Activated naive CD8-positive, alpha-beta T cell (primary cell): ENCODE data around the gene CD72.
A peak's percentile ranks its signal among the peaks of the same experiment; 100 is the strongest.
"Not testable (repeated sequence)": the region's sequence is repeated elsewhere in the genome, so short reads cannot be mapped to it uniquely, and the experiment has no call there.

Experiments used
- H3K27ac Mint-ChIP-seq: one replicate; pipeline ENCODE4 v1.8.0; 2021; ENCODE audit warnings: mixed read lengths
- H3K27me3 Mint-ChIP-seq: one replicate; pipeline ENCODE4 v1.8.0; 2021; ENCODE audit warnings: mixed read lengths
- H3K36me3 Mint-ChIP-seq: one replicate; pipeline ENCODE4 v1.8.0; 2021; ENCODE audit warnings: mixed read lengths
- H3K4me1 Mint-ChIP-seq: one replicate; pipeline ENCODE4 v1.8.0; 2021; ENCODE audit warnings: low read depth, mixed read lengths
- H3K4me3 Mint-ChIP-seq: one replicate; pipeline ENCODE4 v1.8.0; 2021; ENCODE audit warnings: mild to moderate bottlenecking, mixed read lengths
- H3K9me3 Mint-ChIP-seq: one replicate; pipeline ENCODE4 v1.8.0; 2021; ENCODE audit warnings: low read depth, mixed read lengths

CD72 gene

DNA sequence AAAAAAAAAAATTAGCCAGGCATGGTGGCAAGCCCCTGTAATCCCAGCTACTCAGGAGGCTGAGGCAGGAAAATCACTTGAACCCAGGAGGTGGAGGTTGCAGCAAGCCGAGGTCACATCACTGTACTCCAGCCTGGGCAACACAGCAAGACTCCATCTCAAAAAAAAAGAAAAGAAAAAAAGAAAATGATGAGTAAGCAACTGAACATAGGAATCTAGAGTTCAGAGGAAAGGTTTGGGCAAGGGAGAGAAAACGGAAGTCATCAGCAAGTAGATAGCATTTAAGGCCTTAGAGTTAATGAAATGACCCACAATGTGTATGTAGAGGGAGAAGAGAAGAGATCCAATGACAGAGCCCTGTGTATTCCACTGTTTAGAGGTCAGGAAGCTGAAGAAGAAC is 21.3 kb downstream of the CD72 start:
- not testable (repeated sequence) for H3K27ac Mint-ChIP-seq, H3K4me3 Mint-ChIP-seq, H3K4me1 Mint-ChIP-seq, H3K27me3 Mint-ChIP-seq
- H3K36me3 Mint-ChIP-seq, result peaks cover 13% of the 10 kb centered on the region
- peaks cover 18% of the 10 kb centered on the region for H3K9me3 Mint-ChIP-seq

DNA sequence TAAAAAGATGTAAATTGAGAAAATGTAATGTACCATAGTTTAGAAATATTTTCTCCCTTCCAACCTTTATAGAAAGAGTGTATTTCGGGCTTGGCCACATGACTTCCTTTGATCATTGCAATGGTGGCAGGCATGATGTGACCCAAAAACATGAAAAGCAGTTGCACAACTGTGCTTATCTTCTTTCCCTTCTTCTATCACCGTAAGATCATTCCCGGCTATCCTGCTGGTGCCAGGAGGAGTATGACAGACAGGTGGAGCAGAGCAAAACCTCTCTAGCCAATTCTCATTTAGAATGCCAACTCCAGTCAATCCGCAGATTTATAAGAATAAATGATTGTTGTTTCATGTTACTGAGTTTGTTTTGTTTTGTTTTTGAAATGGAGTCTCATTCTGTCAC is 23.7 kb downstream of the CD72 start:
- no peak overlapping the region for H3K4me3 Mint-ChIP-seq

DNA sequence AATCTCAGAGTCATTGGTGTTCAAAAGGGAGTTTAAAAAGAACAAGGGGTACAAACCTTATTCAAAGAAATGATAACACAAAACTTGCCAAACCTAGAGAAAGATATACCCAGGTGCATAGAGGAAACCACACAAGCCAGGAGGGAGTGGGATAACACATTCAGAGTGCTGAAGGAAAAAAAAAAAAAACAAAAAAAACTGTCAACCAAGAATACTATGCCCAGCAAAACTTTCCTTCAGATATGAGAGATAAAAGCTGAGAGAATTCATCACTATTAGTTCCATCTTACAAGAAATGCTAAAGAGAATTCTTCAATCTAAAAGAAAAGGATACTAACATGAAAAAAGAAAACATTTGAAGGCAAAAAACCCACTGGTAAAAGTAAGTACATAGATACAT is 24.6 kb downstream of the CD72 start:
- no peak overlapping the region for H3K27ac Mint-ChIP-seq
- H3K9me3 Mint-ChIP-seq, result peaks cover 22% of the 10 kb centered on the region
- H3K36me3 Mint-ChIP-seq, result peaks cover 18% of the 10 kb centered on the region
- no peaks in the 10 kb centered on the region for H3K27me3 Mint-ChIP-seq
- no peak overlapping the region for H3K4me3 Mint-ChIP-seq
- H3K4me1 Mint-ChIP-seq, result no peaks in the 10 kb centered on the region

More for the DNA sequence above, 23.7 kb downstream of the CD72 start:
- no peaks in the 10 kb centered on the region for H3K4me1 Mint-ChIP-seq
- H3K36me3 Mint-ChIP-seq, result peaks cover 16% of the 10 kb centered on the region
- no peak overlapping the region for H3K27ac Mint-ChIP-seq
- H3K9me3 Mint-ChIP-seq, result peaks cover 22% of the 10 kb centered on the region
- no peaks in the 10 kb centered on the region for H3K27me3 Mint-ChIP-seq

DNA sequence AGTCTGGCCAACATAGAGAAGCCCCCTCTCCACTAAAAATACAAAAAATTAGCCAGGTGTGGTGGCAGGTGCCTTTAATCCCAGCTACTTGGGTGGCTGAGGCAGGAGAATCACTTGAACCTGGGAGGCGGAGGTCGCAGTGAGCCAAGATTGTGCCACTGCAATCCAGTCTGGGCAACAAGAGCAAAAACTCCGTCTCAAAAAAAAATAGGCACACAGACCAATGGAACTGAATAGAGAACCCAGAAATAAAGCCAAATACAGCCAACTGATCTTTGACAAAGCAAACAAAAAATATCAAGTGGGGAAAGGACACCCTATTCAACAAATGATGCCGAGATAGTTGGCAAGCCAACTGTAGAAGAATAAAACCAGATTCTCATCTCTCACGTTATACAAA is 29.7 kb downstream of the CD72 start:
- H3K4me1 Mint-ChIP-seq, H3K4me3 Mint-ChIP-seq, H3K27ac Mint-ChIP-seq, H3K27me3 Mint-ChIP-seq: not testable (repeated sequence)
- H3K36me3 Mint-ChIP-seq, result peaks cover 19% of the 10 kb centered on the region
- H3K9me3 Mint-ChIP-seq, result peaks cover 16% of the 10 kb centered on the region

DNA sequence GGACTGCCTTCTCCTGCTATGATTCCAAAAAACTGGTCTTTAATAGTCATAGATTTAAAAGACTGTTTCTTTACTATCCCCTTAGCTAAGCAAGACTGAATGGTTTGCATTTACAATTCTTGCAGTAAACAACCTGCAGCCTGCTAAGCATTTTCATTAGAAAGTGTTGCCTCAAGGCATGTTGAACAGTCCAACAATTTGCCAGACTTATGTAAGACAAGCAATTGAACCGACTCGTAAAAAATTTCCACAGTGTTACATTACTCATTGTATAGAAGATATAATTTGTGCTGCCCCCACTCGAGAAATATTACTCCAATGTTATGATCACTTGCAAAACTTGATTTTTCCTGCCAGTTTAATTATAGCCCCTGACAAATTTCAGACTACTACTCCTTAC is 33.5 kb downstream of the CD72 start:
- not testable (repeated sequence) for H3K4me3 Mint-ChIP-seq, H3K27me3 Mint-ChIP-seq, H3K9me3 Mint-ChIP-seq, H3K27ac Mint-ChIP-seq, H3K4me1 Mint-ChIP-seq
- H3K36me3 Mint-ChIP-seq, result peaks cover 24% of the 10 kb centered on the region

DNA sequence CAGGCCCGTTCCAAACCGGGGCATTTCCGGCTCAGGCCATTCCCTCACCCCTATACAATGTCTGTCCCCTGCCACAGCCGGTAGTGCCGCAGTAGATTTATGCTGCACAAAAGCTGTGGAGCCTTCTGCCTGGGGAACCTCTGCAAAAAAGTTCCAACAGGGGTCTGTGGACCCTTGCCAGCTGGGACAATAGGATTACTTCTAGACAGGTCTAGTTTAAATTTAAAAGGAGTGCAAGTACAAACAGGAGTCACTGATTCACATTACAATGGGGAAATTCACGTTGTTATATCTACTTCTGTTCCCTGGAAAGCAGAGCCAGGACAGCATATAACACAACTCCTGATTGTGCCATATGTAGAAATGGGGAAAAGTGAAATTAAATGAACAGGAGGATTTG is 34.7 kb downstream of the CD72 start:
- not testable (repeated sequence) for H3K4me3 Mint-ChIP-seq, H3K27ac Mint-ChIP-seq, H3K4me1 Mint-ChIP-seq, H3K27me3 Mint-ChIP-seq
- H3K36me3 Mint-ChIP-seq, result peaks cover 26% of the 10 kb centered on the region
- H3K9me3 Mint-ChIP-seq, result peaks cover 11% of the 10 kb centered on the region

DNA sequence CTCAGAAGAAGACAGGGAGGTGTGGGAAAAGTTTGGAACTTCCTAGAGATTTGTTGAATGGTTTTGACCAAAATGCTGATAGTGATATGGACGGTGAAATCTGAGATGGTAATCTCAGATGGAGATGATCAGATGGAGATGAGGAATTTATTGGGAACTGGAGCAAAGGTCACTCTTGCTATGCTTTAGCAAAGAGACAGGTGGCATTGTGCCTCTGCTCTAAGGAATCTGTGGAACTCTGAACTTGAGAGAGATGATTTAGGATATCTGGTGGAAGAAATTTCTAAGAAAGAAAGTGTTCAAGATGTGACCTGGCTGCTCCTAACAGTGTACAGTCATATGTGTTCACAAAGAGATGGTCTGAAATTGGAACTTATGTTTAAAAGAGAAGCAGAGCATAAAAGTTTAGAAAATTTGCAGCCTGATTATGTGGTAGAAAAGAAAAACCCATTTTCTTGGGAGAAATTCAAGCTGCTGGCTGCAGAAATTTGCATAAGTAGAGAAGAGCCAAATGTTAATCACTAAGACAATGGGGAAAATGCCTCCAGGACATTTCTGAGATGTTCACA is 38.5 kb downstream of the CD72 start:
- not testable (repeated sequence) for H3K27me3 Mint-ChIP-seq, H3K4me3 Mint-ChIP-seq, H3K4me1 Mint-ChIP-seq
- peaks cover 11% of the 10 kb centered on the region for H3K9me3 Mint-ChIP-seq
- H3K27ac Mint-ChIP-seq, result peak overlapping the region; percentile 73
- peaks cover 19% of the 10 kb centered on the region for H3K36me3 Mint-ChIP-seq

DNA sequence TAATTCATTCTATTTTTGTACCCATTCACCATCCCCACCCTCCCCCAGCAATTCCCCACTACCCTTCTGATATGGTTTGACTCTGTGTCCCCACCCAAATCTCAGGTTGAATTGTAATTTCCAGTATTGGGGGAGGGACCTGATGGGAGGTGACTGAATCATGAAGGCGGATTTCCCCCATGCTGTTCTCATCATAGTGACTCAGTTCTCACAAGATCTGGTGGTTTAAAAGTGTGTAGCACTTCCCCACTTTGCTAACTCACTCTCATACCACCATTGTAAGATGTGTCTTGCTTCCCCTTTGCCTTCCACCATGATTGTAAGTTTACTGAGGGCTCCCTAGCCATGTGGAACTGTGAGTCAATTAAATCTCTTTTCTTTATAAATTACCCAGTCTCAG is 39.1 kb downstream of the CD72 start:
- H3K4me1 Mint-ChIP-seq, result peaks cover 6% of the 10 kb centered on the region
- H3K4me3 Mint-ChIP-seq, result no peak overlapping the region
- peaks cover 11% of the 10 kb centered on the region for H3K9me3 Mint-ChIP-seq

DNA sequence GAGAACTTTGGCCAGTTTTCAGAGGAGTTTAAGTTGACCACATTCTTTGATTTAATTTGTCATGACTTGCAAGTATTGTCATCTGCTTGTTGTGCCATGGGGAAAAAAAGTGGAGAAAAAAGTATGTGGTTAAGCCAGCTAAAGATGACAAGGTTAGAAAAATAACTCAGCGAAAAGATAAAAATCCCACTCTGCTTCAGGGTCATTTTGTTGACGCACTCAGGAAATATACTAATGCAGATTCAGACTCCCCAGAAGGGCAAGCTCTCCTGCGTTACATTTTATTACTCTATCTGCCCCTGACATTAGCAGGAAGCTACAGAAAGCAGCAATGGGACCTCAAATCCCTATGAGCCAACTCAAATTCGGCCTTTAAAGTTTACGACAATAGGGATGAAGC is 40.7 kb downstream of the CD72 start:
- H3K36me3 Mint-ChIP-seq, result peaks cover 18% of the 10 kb centered on the region
- peaks cover 11% of the 10 kb centered on the region for H3K9me3 Mint-ChIP-seq
- peaks cover 6% of the 10 kb centered on the region for H3K4me1 Mint-ChIP-seq
- H3K4me3 Mint-ChIP-seq, result no peak overlapping the region
- no peak overlapping the region for H3K27ac Mint-ChIP-seq
- no peaks in the 10 kb centered on the region for H3K27me3 Mint-ChIP-seq

More for the DNA sequence above, 39.1 kb downstream of the CD72 start:
- H3K27me3 Mint-ChIP-seq, result no peaks in the 10 kb centered on the region
- H3K27ac Mint-ChIP-seq, result peak overlapping the region; percentile 73
- H3K36me3 Mint-ChIP-seq, result peaks cover 19% of the 10 kb centered on the region

DNA sequence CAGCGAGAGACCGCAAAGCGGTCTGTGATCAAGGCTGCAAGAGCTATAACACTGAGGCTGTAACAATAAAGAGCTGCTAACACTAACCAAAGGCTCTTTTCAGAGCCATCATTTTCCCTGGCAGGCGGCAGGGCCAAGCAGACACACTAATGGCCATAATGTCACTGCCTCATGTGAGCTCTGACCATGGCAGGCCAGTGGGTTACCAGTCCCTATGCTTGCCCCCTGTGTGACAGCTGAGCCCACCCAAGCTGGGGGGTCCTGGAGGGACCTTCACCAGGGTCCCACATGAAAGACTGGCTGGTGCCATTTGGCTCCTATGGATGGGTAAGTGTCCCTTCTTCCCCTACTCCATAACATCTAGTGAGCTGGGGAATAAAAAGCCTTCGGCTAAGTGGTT is 42.7 kb downstream of the CD72 start:
- Mint-ChIP-seq H3K36me3 (peaks cover 7% of the 10 kb centered on the region), H3K27ac (no peak overlapping the region), H3K27me3 (no peaks in the 10 kb centered on the region), H3K4me3 (no peak overlapping the region), H3K9me3 (peaks cover 8% of the 10 kb centered on the region), H3K4me1 (peaks cover 14% of the 10 kb centered on the region)

DNA sequence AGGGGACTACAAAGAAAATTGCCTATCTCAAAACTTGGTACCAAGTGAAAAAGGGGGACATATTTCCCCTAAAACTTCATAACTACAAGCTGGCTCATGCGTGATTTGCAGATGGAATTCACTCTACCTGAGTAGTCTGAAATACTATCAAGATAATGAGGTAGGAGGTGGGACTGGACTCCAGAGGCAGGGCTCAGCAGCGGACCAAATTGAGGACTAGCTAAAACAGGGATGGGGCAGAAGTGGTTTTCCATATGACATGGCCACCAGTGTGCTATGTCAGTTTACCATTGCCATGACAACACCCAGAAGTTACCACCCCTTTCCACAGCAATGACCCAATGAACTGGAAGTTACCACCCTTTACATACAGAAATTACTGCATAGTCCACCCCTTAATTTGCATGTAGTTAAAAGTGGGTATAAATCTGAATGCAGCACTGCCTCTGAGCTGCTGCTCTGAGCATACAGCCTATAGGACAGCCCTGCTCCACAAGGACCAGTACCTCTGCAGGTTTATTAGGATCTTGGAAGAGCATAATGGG is 43.6 kb downstream of the CD72 start:
- Mint-ChIP-seq H3K9me3 (peaks cover 4% of the 10 kb centered on the region), H3K36me3 (peaks cover 4% of the 10 kb centered on the region), H3K27me3 (no peaks in the 10 kb centered on the region), H3K4me1 (peaks cover 15% of the 10 kb centered on the region), H3K4me3 (no peak overlapping the region), H3K27ac (no peak overlapping the region)

DNA sequence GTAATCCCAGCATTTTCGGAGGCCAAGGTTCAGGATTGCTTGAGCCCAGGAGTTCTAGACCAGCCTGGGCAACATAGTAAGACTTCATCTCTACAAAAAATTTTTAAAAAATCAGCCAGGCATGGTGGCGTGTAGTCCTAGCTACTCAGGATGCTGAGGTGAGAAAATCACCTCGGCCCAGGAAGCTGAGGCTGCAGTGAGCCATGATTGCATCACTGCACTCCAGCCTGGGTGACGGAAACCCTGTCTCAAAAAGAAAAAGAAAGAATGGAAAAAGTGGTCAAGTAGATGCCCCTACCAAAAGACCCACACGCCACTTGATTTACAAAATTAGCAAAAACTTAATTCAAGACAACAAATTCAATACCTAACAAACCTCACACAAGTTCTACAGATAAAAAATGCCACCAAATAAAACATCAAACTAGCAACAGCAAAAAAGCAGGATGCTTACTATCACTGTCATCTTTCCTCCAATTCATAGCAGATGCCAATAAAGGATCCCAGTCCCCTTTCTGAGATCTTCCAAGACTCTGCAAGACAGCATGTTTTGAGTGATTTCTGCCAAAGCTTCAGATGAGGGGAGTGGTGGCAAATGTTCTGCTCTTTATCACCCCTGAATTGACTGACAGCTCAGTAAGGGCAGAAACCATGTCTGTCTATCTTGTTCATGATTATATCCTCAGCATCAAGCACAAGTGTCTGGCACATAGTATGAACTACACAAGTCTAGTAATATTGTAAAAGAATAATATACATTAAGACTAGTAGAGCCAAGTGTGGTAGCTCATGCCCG is 47.3 kb downstream of the CD72 start:
- Mint-ChIP-seq H3K4me3 (no peak overlapping the region), H3K9me3 (no peaks in the 10 kb centered on the region), H3K4me1 (peaks cover 10% of the 10 kb centered on the region), H3K27ac (peak overlapping the region; percentile 75), H3K27me3 (no peaks in the 10 kb centered on the region), H3K36me3 (no peaks in the 10 kb centered on the region)

DNA sequence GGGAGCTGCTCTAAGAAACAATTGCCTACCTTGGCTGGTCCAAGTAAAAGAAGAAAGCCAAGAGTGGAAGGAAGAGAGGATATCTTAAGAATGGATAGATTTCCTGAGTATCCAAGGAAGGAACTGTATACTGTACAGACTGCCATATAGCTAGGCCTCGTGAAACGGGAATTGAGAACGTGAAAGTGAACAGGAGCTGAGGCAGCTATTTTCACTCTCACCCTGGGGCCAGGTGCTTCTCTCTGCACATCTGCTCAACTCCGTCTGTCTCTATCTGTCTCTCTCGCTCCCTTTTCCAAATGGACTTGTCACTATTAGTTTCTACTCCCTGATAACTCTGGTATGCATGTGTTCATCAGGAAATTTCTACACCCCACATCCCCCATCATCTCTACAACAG is 49.0 kb downstream of the CD72 start:
- Mint-ChIP-seq H3K27ac (peak overlapping the region; percentile 3), H3K4me3 (no peak overlapping the region), H3K9me3 (no peaks in the 10 kb centered on the region), H3K36me3 (no peaks in the 10 kb centered on the region), H3K4me1 (peaks cover 10% of the 10 kb centered on the region), H3K27me3 (no peaks in the 10 kb centered on the region)

DNA sequence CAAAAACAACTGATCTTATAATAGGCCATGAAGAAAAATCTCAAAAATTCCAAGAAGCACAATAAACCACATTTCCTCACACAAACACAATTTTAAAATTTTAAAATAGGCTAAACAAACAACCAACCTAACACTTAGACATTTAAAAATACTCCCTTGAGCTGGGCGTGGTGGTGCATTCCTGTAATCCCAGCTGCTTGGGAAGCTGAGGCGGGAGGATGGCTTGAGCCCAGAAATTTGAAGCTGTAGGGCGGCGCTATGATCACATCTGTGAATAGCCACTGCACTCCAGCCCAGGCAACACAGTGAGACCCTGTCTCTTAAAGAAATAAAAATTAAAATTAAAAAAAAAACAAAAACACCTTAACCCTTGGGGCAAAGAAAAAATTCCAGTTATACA is 50.0 kb downstream of the CD72 start:
- peaks cover 10% of the 10 kb centered on the region for H3K4me1 Mint-ChIP-seq
- H3K36me3 Mint-ChIP-seq, result peaks cover 2% of the 10 kb centered on the region
- no peak overlapping the region for H3K4me3 Mint-ChIP-seq
- H3K27ac Mint-ChIP-seq, result no peak overlapping the region
- H3K9me3 Mint-ChIP-seq, result no peaks in the 10 kb centered on the region
- H3K27me3 Mint-ChIP-seq, result no peaks in the 10 kb centered on the region

DNA sequence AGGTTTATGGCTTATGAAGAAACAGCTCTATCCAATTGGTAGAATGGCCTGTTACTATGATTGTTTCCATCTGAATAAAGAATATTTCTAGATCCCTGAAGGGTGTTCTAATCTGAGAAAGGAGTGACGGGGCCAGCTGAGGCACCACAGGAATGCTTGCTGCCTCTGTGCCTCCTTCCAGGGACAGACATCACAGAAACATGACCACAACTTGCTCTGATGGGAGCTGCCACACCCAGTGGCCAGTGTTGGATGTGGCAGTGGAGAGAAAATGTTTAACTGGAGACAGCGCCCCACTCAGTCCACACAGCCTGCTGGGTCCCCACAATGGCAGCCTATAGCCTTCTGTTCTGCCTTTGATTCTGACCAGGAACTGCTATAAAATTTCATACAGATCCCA is 51.8 kb downstream of the CD72 start:
- H3K4me1 Mint-ChIP-seq, result peaks cover 10% of the 10 kb centered on the region
- no peak overlapping the region for H3K4me3 Mint-ChIP-seq
- no peak overlapping the region for H3K27ac Mint-ChIP-seq
- no peaks in the 10 kb centered on the region for H3K27me3 Mint-ChIP-seq
- H3K9me3 Mint-ChIP-seq, result no peaks in the 10 kb centered on the region
- H3K36me3 Mint-ChIP-seq, result peaks cover 2% of the 10 kb centered on the region

DNA sequence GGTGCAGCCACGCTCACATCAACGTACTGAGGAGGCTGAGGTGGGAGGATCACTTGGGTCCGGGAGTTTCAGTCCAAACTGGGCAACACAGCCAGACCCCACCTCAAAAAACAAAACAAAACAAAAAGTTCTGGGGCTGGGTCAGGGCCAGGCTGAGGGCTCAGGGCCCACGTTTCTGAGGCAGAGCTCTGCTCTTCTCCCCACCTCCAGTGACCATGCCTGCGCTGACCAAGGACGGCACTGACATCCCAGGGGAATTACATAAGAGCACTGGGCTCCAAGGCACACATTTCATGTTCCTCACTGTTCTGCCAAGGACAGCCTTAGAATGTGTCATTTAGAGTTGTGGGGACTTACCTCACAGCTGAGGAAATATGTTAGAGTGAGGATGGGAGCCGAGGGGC is 53.6 kb downstream of the CD72 start:
- peaks cover 2% of the 10 kb centered on the region for H3K36me3 Mint-ChIP-seq
- no peaks in the 10 kb centered on the region for H3K27me3 Mint-ChIP-seq
- H3K4me3 Mint-ChIP-seq, result no peak overlapping the region
- H3K4me1 Mint-ChIP-seq, result no peaks in the 10 kb centered on the region
- no peak overlapping the region for H3K27ac Mint-ChIP-seq
- H3K9me3 Mint-ChIP-seq, result no peaks in the 10 kb centered on the region
